Lung (tissue), 12 donors: ENCODE data around the gene TTC34. TPM values are rescaled to one million over a fixed set of nuclear protein-coding genes. Genes with fewer than 3 reads are reported as not detected.

Experiments
- ATAC-seq: fragments of 200-7000 bp; cut with Tn5 transposase; one replicate; pipeline ENCODE4 v1.9.1; 2020; ENCODE audit warnings: moderate number of reproducible peaks; ENCODE audit not compliant: insufficient read depth, low FRiP score
- DNase-seq, 3 donors: peaks; one replicate each; pipeline ENCODE4 v3.0.0-alpha.2; 2013 to 2017
- H3K27ac ChIP-seq, 2 donors: one replicate each; pipeline ENCODE4 v1.5.1; 2013; ENCODE audit warnings: mild to moderate bottlenecking in 2 of 2, moderate library complexity in 2 of 2, control low read depth in 1 of 2, inconsistent platforms in 1 of 2, low read depth in 1 of 2, low read length in 1 of 2
- H3K27me3 ChIP-seq, 3 donors: one replicate each; pipeline ENCODE4 v1.5.1; 2013; ENCODE audit warnings: low read length in 2 of 3; ENCODE audit not compliant: control insufficient read depth in 3 of 3, insufficient read depth in 3 of 3
- H3K36me3 ChIP-seq, 4 donors: one replicate each; pipeline ENCODE4 v1.5.1; 2013; ENCODE audit warnings: low read length in 4 of 4, mild to moderate bottlenecking in 1 of 4, moderate library complexity in 1 of 4; ENCODE audit not compliant: control insufficient read depth in 4 of 4, insufficient read depth in 4 of 4
- H3K4me1 ChIP-seq, 5 donors: one replicate each; pipeline ENCODE4 v1.5.1; 2013; ENCODE audit warnings: low read length in 5 of 5, mild to moderate bottlenecking in 2 of 5, moderate library complexity in 1 of 5; ENCODE audit not compliant: control insufficient read depth in 5 of 5, insufficient read depth in 5 of 5
- H3K4me3 ChIP-seq: one replicate; pipeline ENCODE4 v1.5.1; 2013; ENCODE audit warnings: mild to moderate bottlenecking, control low read depth, moderate library complexity
- H3K9ac ChIP-seq, 2 donors: one replicate each; pipeline ENCODE4 v1.5.1; 2013; ENCODE audit warnings: low read length in 2 of 2, control low read depth in 1 of 2; ENCODE audit not compliant: insufficient read depth in 1 of 2
- H3K9me3 ChIP-seq, 4 donors: one replicate each; pipeline ENCODE4 v1.5.1; 2013; ENCODE audit warnings: low read length in 3 of 4, mild to moderate bottlenecking in 1 of 4, moderate library complexity in 1 of 4; ENCODE audit not compliant: control insufficient read depth in 4 of 4, insufficient read depth in 3 of 4
- WGBS, 2 donors: extraction: QIAGEN DNeasy Blood & Tissue Kit; methylation state at CpG; one replicate each; pipeline ENCODE4 v1.1.7; 2013; 5-methylcytosine and 5-hydroxymethylcytosine counted together
- polyA plus RNA-seq, 2 donors: library from polyadenylated mRNA; stranded (reverse); fragments of 200-250 nt; gene quantifications; one replicate each; pipeline ENCODE4 v1.2.1, GENCODE V29; 2013
- total RNA-seq, 2 donors: library from RNA; depleted of rRNA in 1 of 2; stranded (reverse); fragments of >200 nt in 1 of 2; gene quantifications; one replicate each; pipeline ENCODE4 v1.2.1, GENCODE V29; 2014 to 2021
- TF ChIP-seq, protein P1 (sequence below): IDR thresholded peaks from 2 replicates; pipeline ENCODE4 v1.5.1; 2012; ENCODE audit warnings: mild to moderate bottlenecking; ENCODE audit errors: control extremely low read depth, extremely low read depth
- donor health status: control.
- donor health status: control.
- donor health status: Bipolar disorder and iron deficiency.
- donor health status: healthy.
- donor health status: DM: yes; HTN: yes; CAD: no.

The TTC34 gene
- total and polyA plus RNA-seq, 4 donors: 0.30 to 3.3 (median 0.75) TPM

- DNase-seq: no peak
- Histone ChIP-seq H3K36me3 (no peaks in the 10 kb centered on the region), H3K27ac (no peak overlapping the region), H3K9me3 (peaks cover 0 to 15% (median under 1%) of the 10 kb centered on the region in 4 donors), H3K9ac (no peak overlapping the region), H3K4me1 (peaks cover 0 to 13% (median 4%) of the 10 kb centered on the region in 5 donors), H3K27me3 (peaks cover 3 to 45% (median 39%) of the 10 kb centered on the region in 3 donors), H3K4me3 (no peak overlapping the region)
- TF ChIP-seq, protein P1, sequence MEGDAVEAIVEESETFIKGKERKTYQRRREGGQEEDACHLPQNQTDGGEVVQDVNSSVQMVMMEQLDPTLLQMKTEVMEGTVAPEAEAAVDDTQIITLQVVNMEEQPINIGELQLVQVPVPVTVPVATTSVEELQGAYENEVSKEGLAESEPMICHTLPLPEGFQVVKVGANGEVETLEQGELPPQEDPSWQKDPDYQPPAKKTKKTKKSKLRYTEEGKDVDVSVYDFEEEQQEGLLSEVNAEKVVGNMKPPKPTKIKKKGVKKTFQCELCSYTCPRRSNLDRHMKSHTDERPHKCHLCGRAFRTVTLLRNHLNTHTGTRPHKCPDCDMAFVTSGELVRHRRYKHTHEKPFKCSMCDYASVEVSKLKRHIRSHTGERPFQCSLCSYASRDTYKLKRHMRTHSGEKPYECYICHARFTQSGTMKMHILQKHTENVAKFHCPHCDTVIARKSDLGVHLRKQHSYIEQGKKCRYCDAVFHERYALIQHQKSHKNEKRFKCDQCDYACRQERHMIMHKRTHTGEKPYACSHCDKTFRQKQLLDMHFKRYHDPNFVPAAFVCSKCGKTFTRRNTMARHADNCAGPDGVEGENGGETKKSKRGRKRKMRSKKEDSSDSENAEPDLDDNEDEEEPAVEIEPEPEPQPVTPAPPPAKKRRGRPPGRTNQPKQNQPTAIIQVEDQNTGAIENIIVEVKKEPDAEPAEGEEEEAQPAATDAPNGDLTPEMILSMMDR: no peak
- WGBS, 2 donors: 85 to 88% methylated on average over 23 of the region's 23 CpGs
- ATAC-seq: no peak
Observed at GRCh38 chr1:2629627-2630497, 171.6 kb downstream of the TTC34 start.

DNA sequence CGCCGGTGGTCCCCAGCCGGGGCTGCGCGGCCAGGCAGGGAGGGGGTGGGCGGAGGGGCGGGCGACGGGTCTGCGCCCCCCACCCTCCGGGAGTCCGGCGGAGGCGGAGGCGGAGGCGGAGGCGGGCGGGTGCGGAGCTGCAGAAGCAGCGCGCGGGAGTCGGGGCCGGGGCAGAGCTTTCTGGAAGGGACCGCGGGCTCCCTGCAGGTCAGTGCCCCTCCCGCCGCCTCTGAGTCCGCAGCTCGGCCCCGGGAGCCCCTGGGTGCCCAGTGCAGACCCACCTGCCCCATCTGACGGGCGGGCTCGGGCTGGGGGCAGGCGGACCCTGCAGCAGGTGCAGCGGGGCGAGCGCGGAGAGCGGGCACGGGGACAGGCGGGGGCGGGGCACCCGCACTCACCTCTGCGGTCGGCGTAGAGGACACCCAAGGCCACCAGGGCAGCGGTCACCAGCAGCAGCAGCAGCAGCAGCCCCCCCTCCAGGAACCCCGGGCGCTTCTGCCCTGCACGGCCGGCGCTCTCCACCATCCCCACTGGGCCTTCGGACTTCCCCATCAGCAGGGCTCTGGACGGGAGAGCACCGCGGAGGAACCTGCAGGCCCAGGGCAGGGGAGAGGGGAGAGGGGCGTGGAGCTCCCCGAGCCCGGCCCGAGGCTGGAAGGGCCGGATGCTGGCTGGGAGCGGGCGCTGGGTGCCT lies 172.4 kb downstream of the TTC34 start:
- H3K4me3 ChIP-seq: no peak overlapping the region
- no peak for ATAC-seq
- peaks cover 0 to 16% (median under 1%) of the 10 kb centered on the region in 4 donors for H3K9me3 ChIP-seq
- no peak for DNase-seq
- H3K27me3 ChIP-seq: peaks cover 3 to 48% (median 39%) of the 10 kb centered on the region in 3 donors
- H3K9ac ChIP-seq: no peak overlapping the region
- H3K36me3 ChIP-seq: no peaks in the 10 kb centered on the region
- no peak overlapping the region for H3K27ac ChIP-seq
- 3 to 4% methylated on average over 56 to 64 of the region's 64 CpGs for WGBS, 2 donors
- peaks cover 0 to 13% (median 4%) of the 10 kb centered on the region in 5 donors for H3K4me1 ChIP-seq
- TF ChIP-seq, protein P1: no peak

- WGBS, 2 donors: 8 to 12% methylated on average over 33 to 46 of the region's 46 CpGs
- no peak overlapping the region for H3K4me3 ChIP-seq
Observed at GRCh38 chr1:2628191-2628932, 173.1 kb downstream of the TTC34 start.

More at GRCh38 chr1:2628191-2628932, 173.1 kb downstream of the TTC34 start:
- peaks cover 0 to 7% (median 4%) of the 10 kb centered on the region in 5 donors for H3K4me1 ChIP-seq
- H3K9me3 ChIP-seq: peaks cover 0 to 16% (median under 1%) of the 10 kb centered on the region in 4 donors
- no peaks in the 10 kb centered on the region for H3K36me3 ChIP-seq
- ATAC-seq (no peak), DNase-seq (no peak)
- H3K9ac ChIP-seq: no peak overlapping the region
- TF ChIP-seq, protein P1: no peak
- no peak overlapping the region for H3K27ac ChIP-seq
- peaks cover 3 to 53% (median 39%) of the 10 kb centered on the region in 3 donors for H3K27me3 ChIP-seq
